ENCODE measurements around the gene RBP5. TPM values are rescaled to one million over a fixed set of nuclear protein-coding genes. Genes with fewer than 3 reads are reported as not detected.

RBP5 gene
- total RNA-seq, 1 donor from 2014 or later, result 0.65 TPM

GRCh38 chr12:7146906-7147305, 18.2 kb upstream of the RBP5 start:
- Mint-ChIP-seq H3K27me3 (ENCODE audit: low read depth) (no peaks in the 10 kb centered on the region), H3K36me3 (ENCODE audit: low read depth) (peaks cover 9% of the 10 kb centered on the region), H3K9me3 (no peaks in the 10 kb centered on the region), H3K4me1 (no peaks in the 10 kb centered on the region), H3K4me3 (no peak overlapping the region), H3K27ac (ENCODE audit: unreplicated experiment) (no peak overlapping the region)
- DNase-seq (ENCODE audit: low read depth, low spot score), result no peak
- no peak for TF ChIP-seq CTCF (conservative IDR thresholded peaks at IDR 0.05)

GRCh38 chr12:7146228-7146627, 17.5 kb upstream of the RBP5 start:
- Mint-ChIP-seq H3K27me3 (ENCODE audit: low read depth) (no peaks in the 10 kb centered on the region), H3K4me1 (no peaks in the 10 kb centered on the region), H3K36me3 (ENCODE audit: low read depth) (peaks cover 15% of the 10 kb centered on the region), H3K27ac (ENCODE audit: unreplicated experiment) (no peak overlapping the region), H3K9me3 (no peaks in the 10 kb centered on the region), H3K4me3 (no peak overlapping the region)
- no peak for TF ChIP-seq CTCF (conservative IDR thresholded peaks at IDR 0.05)
- no peak for DNase-seq (ENCODE audit: low read depth, low spot score)

- TF ChIP-seq CTCF (conservative IDR thresholded peaks at IDR 0.05), result no peak
- H3K4me1 Mint-ChIP-seq, result no peaks in the 10 kb centered on the region
- peaks cover 15% of the 10 kb centered on the region for H3K36me3 Mint-ChIP-seq (ENCODE audit: low read depth)
- H3K4me3 Mint-ChIP-seq, result no peak overlapping the region
- no peak for DNase-seq (ENCODE audit: low read depth, low spot score)
- H3K27me3 Mint-ChIP-seq (ENCODE audit: low read depth), result no peaks in the 10 kb centered on the region
- no peaks in the 10 kb centered on the region for H3K9me3 Mint-ChIP-seq
- peak overlapping the region; percentile 51 for H3K27ac Mint-ChIP-seq (ENCODE audit: unreplicated experiment)
Measured at GRCh38 chr12:7145671-7146070, 17.0 kb upstream of the RBP5 start.

DNA sequence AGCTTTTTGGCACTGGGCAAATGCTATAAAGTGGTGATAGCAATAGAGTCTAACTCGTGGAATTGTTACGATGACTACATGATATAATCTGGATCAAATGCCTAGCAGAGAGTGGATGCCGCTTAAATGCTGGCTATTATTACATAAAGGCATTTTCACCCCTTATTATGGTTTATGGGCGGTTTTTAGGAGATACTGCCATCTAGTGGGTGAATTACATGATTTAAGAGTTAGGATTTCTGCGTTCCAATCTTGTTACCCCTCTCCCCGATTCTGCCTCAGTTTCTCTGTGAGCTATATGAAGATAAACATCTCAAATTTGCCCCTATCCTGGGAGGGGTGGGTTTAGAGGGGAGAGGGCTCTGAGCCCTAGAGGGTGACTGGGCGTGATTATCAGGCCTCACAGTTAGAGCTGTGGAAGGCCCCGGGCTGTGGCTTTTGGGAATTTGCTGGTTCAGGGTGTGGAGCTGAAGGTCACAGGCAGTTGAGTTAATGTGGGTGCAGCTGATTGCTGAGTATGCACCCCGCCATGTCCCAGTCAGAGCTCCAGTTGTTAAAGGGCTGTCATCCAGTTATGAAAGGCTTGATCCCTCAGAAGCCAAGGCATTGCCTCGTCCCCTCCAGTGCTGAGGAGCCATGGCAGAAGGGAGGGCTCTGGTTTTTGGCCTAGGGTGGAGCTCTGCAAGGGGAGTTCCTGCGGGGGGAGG, 15.9 kb upstream of the RBP5 start:
- no peak for DNase-seq (ENCODE audit: low read depth, low spot score)
- H3K27ac Mint-ChIP-seq (ENCODE audit: unreplicated experiment), result no peak overlapping the region
- H3K4me3 Mint-ChIP-seq, result no peak overlapping the region
- peaks cover 21% of the 10 kb centered on the region for H3K36me3 Mint-ChIP-seq (ENCODE audit: low read depth)
- H3K27me3 Mint-ChIP-seq (ENCODE audit: low read depth), result no peaks in the 10 kb centered on the region
- H3K9me3 Mint-ChIP-seq, result no peaks in the 10 kb centered on the region
- peak; percentile 80 for TF ChIP-seq CTCF (conservative IDR thresholded peaks at IDR 0.05)
- H3K4me1 Mint-ChIP-seq, result no peaks in the 10 kb centered on the region

- Mint-ChIP-seq H3K27ac (ENCODE audit: unreplicated experiment) (no peak overlapping the region), H3K36me3 (ENCODE audit: low read depth) (peaks cover 21% of the 10 kb centered on the region), H3K9me3 (no peaks in the 10 kb centered on the region), H3K27me3 (ENCODE audit: low read depth) (no peaks in the 10 kb centered on the region), H3K4me3 (no peak overlapping the region), H3K4me1 (no peaks in the 10 kb centered on the region)
- no peak for TF ChIP-seq CTCF (conservative IDR thresholded peaks at IDR 0.05)
- DNase-seq (ENCODE audit: low read depth, low spot score), result no peak
Measured at GRCh38 chr12:7143564-7143963, 14.9 kb upstream of the RBP5 start.
